HEK293 (cell line): Measurements from ENCODE around the gene JOSD1.

Experiments
- YY1 ChIP-seq: fragments of 450-650 bp; formaldehyde crosslinking; IDR thresholded peaks from 2 replicates; pipeline ENCODE4 v1.5.1; 2018; ENCODE audit warnings: missing biosample characterization, missing genetic modification characterization
- ZBTB17 ChIP-seq: fragments of 450-650 bp; formaldehyde crosslinking; IDR thresholded peaks from 2 replicates; pipeline ENCODE4 v1.5.1; 2016; ENCODE audit warnings: missing biosample characterization, missing genetic modification characterization
- ZFP69B ChIP-seq: fragments of 450-650 bp; formaldehyde crosslinking; IDR thresholded peaks from 2 replicates; pipeline ENCODE4 v1.5.1; 2016; ENCODE audit warnings: missing biosample characterization, missing genetic modification characterization
- ZNF169 ChIP-seq: fragments of 450-650 bp; formaldehyde crosslinking; IDR thresholded peaks from 2 replicates; pipeline ENCODE4 v1.5.1; 2016; ENCODE audit warnings: missing biosample characterization, missing genetic modification characterization
- ZNF335 ChIP-seq: fragments of 450-650 bp; formaldehyde crosslinking; conservative IDR thresholded peaks from 2 replicates; pipeline ENCODE4 v1.5.1; 2016; ENCODE audit warnings: missing biosample characterization, missing genetic modification characterization
- ZNF416 ChIP-seq: fragments of 450-650 bp; formaldehyde crosslinking; IDR thresholded peaks from 2 replicates; pipeline ENCODE4 v1.5.1; 2016; ENCODE audit warnings: missing biosample characterization, missing genetic modification characterization
- ZNF529 ChIP-seq: fragments of 450-650 bp; formaldehyde crosslinking; IDR thresholded peaks from 2 replicates; pipeline ENCODE4 v1.5.1; 2017; ENCODE audit warnings: missing genetic modification characterization, missing biosample characterization; ENCODE audit not compliant: insufficient replicate concordance
- TF ChIP-seq, protein P1 (sequence below): fragments of 450-650 bp; formaldehyde crosslinking; IDR thresholded peaks from 2 replicates; pipeline ENCODE4 v1.5.1; 2016; ENCODE audit warnings: missing biosample characterization, missing genetic modification characterization
- TF ChIP-seq, protein P2 (sequence below): fragments of 450-650 bp; formaldehyde crosslinking; IDR thresholded peaks from 2 replicates; pipeline ENCODE4 v1.5.1; 2016; ENCODE audit warnings: missing biosample characterization, missing genetic modification characterization

DNA sequence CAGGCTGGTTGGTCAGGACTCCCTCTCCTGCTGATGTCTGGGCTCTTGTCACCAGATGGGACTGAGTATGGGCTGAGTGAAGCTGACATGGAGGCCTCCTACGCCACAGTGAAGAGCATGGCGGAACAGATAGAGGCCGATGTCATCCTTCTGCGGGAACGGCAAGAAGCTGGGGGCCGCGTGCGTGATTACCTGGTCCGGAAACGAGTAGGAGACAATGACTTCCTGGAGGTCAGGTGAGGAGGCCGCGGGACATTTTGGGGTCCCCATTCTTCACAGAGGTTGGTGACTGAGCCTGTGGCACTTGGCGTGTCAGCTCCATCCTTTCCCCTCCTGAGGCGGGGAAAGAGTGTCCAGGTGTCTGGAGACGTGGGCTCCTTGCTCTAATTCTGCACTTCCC, 15.1 kb upstream of the JOSD1 start:
- TF ChIP-seq ZNF335 (tag by site-specific recombination) (no peak), ZNF529 (tag by site-specific recombination) (no peak), ZNF169 (tag by site-specific recombination) (no peak), ZFP69B (tag by site-specific recombination) (no peak), ZNF416 (tag by site-specific recombination) (no peak), YY1 (tag by site-specific recombination) (no peak), ZBTB17 (tag by site-specific recombination) (no peak)
- TF ChIP-seq, protein P1, sequence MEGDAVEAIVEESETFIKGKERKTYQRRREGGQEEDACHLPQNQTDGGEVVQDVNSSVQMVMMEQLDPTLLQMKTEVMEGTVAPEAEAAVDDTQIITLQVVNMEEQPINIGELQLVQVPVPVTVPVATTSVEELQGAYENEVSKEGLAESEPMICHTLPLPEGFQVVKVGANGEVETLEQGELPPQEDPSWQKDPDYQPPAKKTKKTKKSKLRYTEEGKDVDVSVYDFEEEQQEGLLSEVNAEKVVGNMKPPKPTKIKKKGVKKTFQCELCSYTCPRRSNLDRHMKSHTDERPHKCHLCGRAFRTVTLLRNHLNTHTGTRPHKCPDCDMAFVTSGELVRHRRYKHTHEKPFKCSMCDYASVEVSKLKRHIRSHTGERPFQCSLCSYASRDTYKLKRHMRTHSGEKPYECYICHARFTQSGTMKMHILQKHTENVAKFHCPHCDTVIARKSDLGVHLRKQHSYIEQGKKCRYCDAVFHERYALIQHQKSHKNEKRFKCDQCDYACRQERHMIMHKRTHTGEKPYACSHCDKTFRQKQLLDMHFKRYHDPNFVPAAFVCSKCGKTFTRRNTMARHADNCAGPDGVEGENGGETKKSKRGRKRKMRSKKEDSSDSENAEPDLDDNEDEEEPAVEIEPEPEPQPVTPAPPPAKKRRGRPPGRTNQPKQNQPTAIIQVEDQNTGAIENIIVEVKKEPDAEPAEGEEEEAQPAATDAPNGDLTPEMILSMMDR (tag by site-specific recombination): no peak
- TF ChIP-seq, protein P2, sequence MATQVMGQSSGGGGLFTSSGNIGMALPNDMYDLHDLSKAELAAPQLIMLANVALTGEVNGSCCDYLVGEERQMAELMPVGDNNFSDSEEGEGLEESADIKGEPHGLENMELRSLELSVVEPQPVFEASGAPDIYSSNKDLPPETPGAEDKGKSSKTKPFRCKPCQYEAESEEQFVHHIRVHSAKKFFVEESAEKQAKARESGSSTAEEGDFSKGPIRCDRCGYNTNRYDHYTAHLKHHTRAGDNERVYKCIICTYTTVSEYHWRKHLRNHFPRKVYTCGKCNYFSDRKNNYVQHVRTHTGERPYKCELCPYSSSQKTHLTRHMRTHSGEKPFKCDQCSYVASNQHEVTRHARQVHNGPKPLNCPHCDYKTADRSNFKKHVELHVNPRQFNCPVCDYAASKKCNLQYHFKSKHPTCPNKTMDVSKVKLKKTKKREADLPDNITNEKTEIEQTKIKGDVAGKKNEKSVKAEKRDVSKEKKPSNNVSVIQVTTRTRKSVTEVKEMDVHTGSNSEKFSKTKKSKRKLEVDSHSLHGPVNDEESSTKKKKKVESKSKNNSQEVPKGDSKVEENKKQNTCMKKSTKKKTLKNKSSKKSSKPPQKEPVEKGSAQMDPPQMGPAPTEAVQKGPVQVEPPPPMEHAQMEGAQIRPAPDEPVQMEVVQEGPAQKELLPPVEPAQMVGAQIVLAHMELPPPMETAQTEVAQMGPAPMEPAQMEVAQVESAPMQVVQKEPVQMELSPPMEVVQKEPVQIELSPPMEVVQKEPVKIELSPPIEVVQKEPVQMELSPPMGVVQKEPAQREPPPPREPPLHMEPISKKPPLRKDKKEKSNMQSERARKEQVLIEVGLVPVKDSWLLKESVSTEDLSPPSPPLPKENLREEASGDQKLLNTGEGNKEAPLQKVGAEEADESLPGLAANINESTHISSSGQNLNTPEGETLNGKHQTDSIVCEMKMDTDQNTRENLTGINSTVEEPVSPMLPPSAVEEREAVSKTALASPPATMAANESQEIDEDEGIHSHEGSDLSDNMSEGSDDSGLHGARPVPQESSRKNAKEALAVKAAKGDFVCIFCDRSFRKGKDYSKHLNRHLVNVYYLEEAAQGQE: no peak
